GM18951 (cell line): ENCODE results near the gene AP1S1.
"Not testable (repeated sequence)": the region's sequence is repeated elsewhere in the genome, so short reads cannot be mapped to it uniquely, and the experiment has no call there.

ENCODE experiments used
- POLR2A ChIP-seq: IDR thresholded peaks from 4 replicates; pipeline ENCODE4 v1.6.1; 2011; ENCODE audit warnings: mild to moderate bottlenecking; ENCODE audit not compliant: insufficient read length, insufficient read depth; ENCODE audit errors: extremely low read depth
- in situ Hi-C: fragments of 300-500 bp; cut with MboI; formaldehyde crosslinking; loops from one replicate; pipeline ENCODE4 v1.12.0; 2022; ENCODE audit warnings: low sequenced_read_pairs, mixed read lengths, inconsistent platforms; ENCODE audit not compliant: unreplicated experiment

AP1S1 gene

DNA sequence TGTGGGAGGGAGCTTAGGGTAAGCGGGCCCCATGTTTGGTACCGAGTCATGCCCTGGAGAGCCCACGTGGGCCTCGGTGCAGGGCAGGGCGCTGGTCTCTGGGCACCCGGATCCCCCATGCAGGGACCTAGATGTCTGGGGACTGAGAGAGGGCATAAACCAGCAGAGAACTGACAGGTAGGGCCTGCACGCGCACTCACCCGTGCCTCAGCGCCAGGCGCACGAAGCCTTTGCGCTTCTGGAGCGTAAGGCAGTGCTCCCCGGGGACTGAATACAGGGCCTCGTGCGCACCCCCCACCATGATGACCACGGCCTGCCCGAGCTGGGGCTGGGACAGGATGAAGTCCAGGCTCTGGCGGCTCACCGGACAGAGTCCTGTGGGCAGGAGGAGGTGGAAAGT is 43.7 kb downstream of the AP1S1 start:
- in situ Hi-C loops = no loop called here
- no peak for TF ChIP-seq POLR2A

DNA sequence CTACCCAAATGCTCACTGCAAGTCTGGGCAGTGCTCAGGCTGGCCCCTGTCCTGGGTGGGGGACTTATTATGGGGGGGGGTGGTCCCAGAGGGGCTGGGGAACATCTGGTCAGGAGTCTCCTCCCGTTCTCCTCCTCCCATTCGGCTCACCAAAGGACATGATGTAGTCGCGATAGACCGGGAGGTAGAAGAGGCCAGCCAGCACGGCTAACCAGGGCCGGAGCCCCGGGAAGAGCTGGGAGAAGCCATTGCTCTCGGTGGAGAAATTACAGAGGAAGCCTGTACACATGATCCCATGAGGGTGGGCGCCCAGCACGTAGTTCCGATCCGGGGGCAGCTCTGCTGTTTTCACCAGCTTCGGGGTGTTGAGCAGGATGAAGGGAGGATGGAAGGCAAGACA is 44.2 kb downstream of the AP1S1 start:
- TF ChIP-seq POLR2A = no peak
- in situ Hi-C loops = no loop called here

DNA sequence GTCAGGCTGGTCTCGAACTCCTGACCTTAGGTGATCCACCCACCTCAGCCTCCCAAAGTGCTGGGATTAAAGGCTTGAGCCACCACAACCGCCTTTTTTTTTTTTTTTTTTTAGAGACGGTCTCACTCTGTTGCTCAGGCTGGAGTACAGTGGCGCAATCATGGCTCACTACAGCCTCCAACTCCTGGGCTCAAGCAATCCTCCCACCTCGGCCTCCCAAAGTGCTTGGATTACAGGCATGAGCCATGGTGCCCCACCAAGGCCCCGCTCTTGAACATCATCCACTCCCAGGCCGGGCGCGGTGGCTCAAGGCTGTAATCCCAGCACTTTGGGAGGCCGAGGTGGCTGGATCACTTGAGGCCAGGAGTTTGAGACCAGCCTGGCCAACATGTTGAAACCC is 45.2 kb downstream of the AP1S1 start:
- in situ Hi-C loops = not testable (repeated sequence)

- no peak for TF ChIP-seq POLR2A
- in situ Hi-C loops = no loop called here
Measured at GRCh38 chr7:101200504-101200861, 46.2 kb downstream of the AP1S1 start.

- in situ Hi-C loops = no loop called here
- no peak for TF ChIP-seq POLR2A
Measured at GRCh38 chr7:101200862-101201599, 46.8 kb downstream of the AP1S1 start, which contains the start of gene MOGAT3. MOGAT3 (minus strand) TSS chr7:101201036; CDS start chr7:101200854, 182 bp downstream.

DNA sequence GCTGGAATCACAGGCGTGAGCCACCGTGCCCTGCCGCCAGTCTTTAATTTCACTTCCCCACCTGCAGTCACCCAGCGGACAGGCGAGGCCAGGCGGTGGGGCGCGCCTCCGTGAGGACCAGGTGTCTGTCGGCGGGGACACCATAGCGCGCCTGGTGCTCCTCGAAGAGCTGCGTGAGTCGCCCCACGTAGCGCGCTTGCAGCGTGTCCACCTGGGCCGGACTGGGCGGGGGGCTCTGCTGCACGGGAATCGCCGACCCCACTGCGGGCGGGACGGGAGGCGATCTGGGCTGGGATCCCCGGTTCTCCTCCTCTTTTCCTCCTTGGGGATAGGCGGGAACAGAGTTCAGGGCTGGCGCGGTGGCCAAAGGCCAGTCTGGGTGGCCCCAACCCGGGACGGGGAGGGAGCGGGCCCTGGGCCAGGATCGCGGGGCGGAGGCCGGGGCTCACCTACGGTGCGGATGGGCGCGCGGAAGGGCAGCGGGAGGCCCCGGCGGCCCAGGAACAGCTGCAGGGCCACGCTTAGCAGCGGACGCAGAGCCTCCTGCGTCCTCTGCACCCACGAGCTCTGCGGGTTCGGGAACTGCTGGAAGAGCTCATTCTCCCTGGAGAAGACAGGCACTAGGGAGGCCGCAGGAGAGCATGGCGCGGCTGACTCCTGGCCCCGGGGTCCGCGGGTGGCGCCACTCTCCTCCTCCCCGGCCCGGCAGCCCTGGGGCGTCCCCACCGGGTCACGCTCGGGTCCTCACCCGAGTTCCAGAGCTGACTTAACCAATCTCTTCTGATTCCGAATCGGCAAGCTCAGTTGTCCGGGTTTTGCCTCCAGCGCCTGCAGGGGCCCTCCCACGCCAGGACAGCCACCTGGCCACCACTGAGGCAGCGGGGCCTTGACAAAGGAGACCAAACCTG is 47.7 kb downstream of the AP1S1 start:
- TF ChIP-seq POLR2A = no peak

DNA sequence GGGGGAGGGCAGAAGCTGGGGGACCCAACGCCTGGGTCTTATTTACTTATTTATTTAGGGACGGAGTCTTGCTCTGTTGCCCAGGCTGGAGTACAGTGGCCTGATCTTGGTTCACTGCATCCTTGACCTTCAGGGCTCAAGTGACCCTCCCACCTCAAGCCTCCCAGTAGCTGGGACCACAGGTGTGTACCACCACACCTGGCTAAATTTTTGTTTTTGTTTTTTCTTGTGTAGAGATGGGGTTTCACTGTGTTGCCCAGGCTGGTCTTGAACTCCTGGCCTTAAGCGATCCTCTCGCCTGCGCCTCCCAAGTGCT is 48.3 kb downstream of the AP1S1 start:
- in situ Hi-C loops = no loop called here
- no peak for TF ChIP-seq POLR2A

More for the DNA sequence above, 47.7 kb downstream of the AP1S1 start:
- in situ Hi-C loops = no loop called here

DNA sequence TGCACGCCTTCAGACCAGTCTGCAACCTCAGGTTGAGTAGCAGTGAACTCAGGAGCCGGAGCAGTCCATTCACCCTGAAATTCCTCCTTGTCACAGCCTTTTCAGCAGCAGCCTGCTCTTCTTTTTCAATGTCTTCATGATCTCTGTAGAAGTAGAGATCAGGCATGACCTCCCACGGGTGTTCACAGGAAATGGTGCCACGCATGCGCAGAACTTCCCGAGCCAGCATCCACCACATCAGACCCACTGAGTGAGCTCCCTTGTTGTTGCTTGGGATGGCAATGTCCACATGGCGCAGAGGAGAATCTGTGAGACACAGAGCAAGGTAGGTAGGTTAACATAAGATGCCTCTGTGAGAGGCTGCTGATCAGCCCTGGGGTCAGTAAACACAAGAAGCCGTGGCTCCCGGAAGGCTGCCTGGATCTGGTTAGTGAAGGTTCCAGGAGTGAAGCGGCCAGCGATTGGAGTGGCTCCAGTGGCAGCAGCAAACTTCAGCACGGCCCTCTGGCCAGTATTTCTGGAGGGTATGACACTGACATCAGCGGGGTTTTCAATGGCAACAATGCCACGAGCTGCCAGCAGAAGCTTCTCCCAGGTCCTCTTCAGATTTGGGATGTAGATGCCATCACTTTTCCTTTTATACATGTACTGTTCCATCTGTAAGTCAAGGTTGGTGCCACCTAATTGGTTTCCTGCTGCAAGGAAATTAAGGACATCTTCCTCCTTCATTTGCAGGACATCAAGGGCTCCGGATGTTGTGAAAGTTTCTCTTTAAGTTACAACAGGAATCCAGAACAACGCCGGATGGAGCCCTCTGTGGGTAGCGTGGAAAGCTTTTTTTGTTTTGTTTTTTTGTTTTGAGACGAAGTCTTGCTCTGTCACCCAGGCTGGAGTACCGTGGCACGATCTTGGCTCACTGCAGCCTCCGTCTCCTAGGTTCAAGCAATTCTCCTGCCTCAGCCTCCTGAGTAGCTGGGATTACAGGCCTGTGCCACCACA is 49.8 kb downstream of the AP1S1 start:
- in situ Hi-C loops = not testable (repeated sequence)

DNA sequence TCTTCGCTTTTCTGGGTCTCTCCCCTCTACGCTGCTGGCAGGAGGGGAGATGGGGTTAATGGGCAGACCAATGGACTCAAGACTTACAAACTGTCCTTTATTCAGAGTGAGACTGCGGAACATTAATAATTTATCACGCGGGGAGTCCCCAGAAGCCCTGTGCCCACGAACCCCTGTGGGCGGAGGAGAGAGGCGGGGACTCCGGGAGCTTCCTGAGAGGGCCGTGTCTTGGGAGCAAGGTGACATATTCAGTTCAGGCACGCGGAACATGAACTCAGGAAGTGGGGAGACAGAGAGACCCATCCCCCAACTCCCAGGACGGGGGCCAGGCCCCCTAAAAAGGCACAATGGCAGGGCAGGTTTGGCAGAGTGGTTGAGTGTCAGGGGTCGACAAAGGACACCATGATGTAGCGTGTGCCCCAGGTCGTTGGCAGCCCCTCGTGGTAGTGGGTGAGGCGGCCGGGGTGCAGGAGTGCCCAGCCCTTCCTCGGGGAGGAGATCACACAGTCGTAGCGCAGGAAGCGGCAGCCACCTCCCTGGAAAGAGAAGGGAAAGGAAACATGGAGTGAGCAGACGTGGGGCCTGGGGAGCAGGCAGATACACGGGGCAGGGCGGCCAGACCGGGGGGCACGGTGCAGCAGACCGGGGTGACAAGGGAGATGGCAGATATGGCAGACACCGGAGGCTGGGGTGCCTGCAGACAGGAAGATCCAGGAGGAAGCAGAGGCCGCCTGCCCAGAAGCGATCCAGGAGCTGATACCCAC is 51.8 kb downstream of the AP1S1 start:
- in situ Hi-C loops = no loop called here
- TF ChIP-seq POLR2A = no peak

- in situ Hi-C loops = no loop called here
- no peak for TF ChIP-seq POLR2A
Measured at GRCh38 chr7:101206665-101207042, 52.4 kb downstream of the AP1S1 start.

GRCh38 chr7:101207459-101207858 is 53.2 kb downstream of the AP1S1 start:
- TF ChIP-seq POLR2A = no peak
- in situ Hi-C loops = no loop called here

- TF ChIP-seq POLR2A = no peak
Measured at GRCh38 chr7:101208794-101209193, 54.5 kb downstream of the AP1S1 start.

More at GRCh38 chr7:101208794-101209193, 54.5 kb downstream of the AP1S1 start:
- in situ Hi-C loops = no loop called here
